Osteocyte (in vitro differentiated cells): Measurements from ENCODE around the gene DEGS2. TPM values are rescaled to one million over a fixed set of nuclear protein-coding genes. Genes with fewer than 3 reads are reported as not detected.

Experiments
- DNase-seq: peaks from one replicate; pipeline ENCODE4 v3.0.0; 2021; ENCODE audit warnings: mixed read lengths; ENCODE audit not compliant: unreplicated experiment; ENCODE audit errors: extremely low spot score
- H3K27ac Mint-ChIP-seq: one replicate; pipeline ENCODE4 v1.8.0; 2021; ENCODE audit warnings: mild to moderate bottlenecking, mixed read lengths; ENCODE audit not compliant: unreplicated experiment
- H3K27me3 Mint-ChIP-seq: one replicate; pipeline ENCODE4 v1.8.0; 2021; ENCODE audit warnings: mixed read lengths; ENCODE audit not compliant: unreplicated experiment
- H3K36me3 Mint-ChIP-seq: one replicate; pipeline ENCODE4 v1.8.0; 2021; ENCODE audit warnings: mixed read lengths; ENCODE audit not compliant: unreplicated experiment
- H3K4me1 Mint-ChIP-seq: one replicate; pipeline ENCODE4 v1.8.0; 2021; ENCODE audit warnings: mixed read lengths; ENCODE audit not compliant: unreplicated experiment
- H3K4me3 Mint-ChIP-seq: one replicate; pipeline ENCODE4 v1.8.0; 2021; ENCODE audit warnings: mild to moderate bottlenecking, moderate library complexity, mixed read lengths; ENCODE audit not compliant: unreplicated experiment
- H3K9me3 Mint-ChIP-seq: one replicate; pipeline ENCODE4 v1.8.0; 2021; ENCODE audit warnings: mixed read lengths; ENCODE audit not compliant: unreplicated experiment
- total RNA-seq: library from RNA; stranded (reverse); gene quantifications from 2 replicates; pipeline ENCODE4 v1.2.1, GENCODE V29; 2021
- TF ChIP-seq, protein P1 (sequence below): fragments of 200-600 bp; sonication (generic); IDR thresholded peaks from 2 replicates; pipeline ENCODE4 v1.5.0; 2021; ENCODE audit warnings: antibody characterized with exemption, mild to moderate bottlenecking, moderate library complexity

Gene DEGS2
- total RNA-seq, 1 donor from 2014 or later, result 0.19 TPM

DNA sequence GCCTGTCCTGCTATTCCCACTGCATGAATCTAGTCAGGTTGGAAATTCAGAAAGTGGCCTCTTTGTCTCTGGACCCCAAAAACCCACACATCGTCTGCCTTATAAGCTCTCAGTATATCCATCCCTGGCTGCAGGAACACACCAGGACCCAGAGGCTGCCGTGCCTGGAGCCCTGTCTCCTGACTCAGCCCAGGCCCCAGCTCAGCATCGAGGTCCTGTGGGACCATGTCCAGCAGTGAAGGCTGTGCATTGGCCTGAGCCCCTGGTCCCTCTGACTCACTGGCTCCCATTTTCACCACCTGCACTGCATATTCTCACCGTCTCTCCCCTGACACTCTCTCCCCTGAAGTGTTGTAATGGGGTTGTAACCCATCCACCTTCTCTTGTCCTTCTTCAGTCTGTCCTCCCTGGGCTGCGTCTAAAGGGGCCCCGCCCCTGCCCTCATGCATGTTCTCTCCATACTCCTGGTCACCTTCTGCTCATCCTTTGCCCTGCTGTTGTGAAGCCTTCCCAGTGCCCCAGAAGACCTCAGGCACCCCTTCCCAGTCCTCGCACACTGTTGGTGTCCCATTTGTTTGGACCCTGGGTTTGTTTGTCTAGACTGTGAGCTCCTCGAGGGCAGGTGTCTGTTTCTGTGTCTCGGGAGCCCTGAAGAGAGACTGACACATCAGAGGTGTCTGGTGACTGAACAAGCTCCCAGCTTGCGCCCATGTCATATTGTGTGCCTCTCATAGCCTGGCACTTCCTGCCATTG lies 50.4 kb downstream of the DEGS2 start:
- TF ChIP-seq, protein P1, sequence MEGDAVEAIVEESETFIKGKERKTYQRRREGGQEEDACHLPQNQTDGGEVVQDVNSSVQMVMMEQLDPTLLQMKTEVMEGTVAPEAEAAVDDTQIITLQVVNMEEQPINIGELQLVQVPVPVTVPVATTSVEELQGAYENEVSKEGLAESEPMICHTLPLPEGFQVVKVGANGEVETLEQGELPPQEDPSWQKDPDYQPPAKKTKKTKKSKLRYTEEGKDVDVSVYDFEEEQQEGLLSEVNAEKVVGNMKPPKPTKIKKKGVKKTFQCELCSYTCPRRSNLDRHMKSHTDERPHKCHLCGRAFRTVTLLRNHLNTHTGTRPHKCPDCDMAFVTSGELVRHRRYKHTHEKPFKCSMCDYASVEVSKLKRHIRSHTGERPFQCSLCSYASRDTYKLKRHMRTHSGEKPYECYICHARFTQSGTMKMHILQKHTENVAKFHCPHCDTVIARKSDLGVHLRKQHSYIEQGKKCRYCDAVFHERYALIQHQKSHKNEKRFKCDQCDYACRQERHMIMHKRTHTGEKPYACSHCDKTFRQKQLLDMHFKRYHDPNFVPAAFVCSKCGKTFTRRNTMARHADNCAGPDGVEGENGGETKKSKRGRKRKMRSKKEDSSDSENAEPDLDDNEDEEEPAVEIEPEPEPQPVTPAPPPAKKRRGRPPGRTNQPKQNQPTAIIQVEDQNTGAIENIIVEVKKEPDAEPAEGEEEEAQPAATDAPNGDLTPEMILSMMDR, result no peak
- Mint-ChIP-seq H3K36me3 (peaks cover 13% of the 10 kb centered on the region), H3K27me3 (no peaks in the 10 kb centered on the region), H3K4me1 (peaks cover 59% of the 10 kb centered on the region), H3K27ac (peak overlapping the region; percentile 74), H3K9me3 (no peaks in the 10 kb centered on the region), H3K4me3 (no peak overlapping the region)
- DNase-seq, result no peak

DNA sequence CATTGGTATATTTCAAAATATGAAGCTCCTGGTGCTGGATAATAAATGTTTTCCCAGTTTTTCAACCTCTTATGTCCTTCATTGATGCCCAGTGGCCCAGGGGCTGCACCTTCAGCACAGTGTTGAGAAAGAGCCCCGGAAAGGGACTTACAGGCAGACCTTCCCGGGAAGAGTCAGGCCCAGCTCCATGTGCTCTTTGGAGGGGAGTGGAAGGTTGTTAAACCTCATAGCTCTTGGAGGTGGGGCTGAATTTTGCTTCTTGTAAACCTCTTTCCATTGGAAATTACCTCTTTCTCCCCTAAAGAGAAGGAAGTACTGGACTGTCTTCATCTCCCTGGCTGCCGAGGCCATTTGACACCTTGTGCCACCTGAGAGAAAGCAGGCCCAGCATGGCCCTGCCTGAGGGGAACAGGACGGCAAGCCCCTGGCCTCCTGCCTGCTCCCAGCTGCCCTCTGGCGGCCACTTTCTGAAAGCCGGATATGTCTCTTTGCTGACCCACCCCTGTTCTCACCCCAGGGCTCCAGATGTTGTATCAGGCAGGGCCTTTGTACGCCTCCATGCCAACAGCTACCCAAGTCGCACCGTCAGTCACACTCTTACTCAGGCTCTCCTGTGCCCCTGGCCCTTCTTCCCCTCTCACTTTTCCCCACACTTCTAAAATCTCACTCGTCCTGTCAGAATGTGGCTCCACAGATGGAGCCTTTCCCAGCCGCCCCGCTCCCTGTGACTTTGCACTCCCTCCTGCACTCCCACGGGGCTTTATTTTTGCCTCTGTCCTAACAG lies 51.2 kb downstream of the DEGS2 start:
- peaks cover 67% of the 10 kb centered on the region for H3K4me1 Mint-ChIP-seq
- peak; percentile 93 for DNase-seq
- H3K36me3 Mint-ChIP-seq, result peaks cover 11% of the 10 kb centered on the region
- TF ChIP-seq, protein P1, result peak; percentile 94
- no peaks in the 10 kb centered on the region for H3K9me3 Mint-ChIP-seq
- peak overlapping the region; percentile 4 for H3K4me3 Mint-ChIP-seq
- no peaks in the 10 kb centered on the region for H3K27me3 Mint-ChIP-seq
- H3K27ac Mint-ChIP-seq, result peak overlapping the region; percentile 74

DNA sequence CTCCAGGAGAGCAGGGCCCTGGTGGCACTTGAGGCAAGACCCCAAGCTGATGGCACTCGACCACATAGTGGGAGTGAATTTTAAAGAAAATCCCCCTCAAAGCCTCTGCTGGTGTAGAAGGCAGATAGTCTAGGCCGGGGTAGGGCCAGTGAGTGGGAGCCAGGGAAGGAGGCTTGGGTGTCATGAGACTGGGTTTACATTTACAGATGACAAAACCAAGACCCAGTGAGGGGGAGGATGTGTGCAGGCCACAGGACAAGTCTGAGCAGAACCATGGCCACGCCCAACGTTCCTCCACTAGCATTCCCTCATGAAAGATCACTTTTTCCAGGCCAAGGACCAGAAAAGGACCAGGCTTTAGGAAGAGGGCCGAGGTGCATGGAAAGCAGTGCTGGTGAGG lies 52.2 kb downstream of the DEGS2 start:
- Mint-ChIP-seq H3K36me3 (peaks cover 4% of the 10 kb centered on the region), H3K4me3 (no peak overlapping the region), H3K9me3 (no peaks in the 10 kb centered on the region), H3K27me3 (no peaks in the 10 kb centered on the region), H3K27ac (no peak overlapping the region), H3K4me1 (peaks cover 69% of the 10 kb centered on the region)
- TF ChIP-seq, protein P1, result no peak
- DNase-seq, result no peak

DNA sequence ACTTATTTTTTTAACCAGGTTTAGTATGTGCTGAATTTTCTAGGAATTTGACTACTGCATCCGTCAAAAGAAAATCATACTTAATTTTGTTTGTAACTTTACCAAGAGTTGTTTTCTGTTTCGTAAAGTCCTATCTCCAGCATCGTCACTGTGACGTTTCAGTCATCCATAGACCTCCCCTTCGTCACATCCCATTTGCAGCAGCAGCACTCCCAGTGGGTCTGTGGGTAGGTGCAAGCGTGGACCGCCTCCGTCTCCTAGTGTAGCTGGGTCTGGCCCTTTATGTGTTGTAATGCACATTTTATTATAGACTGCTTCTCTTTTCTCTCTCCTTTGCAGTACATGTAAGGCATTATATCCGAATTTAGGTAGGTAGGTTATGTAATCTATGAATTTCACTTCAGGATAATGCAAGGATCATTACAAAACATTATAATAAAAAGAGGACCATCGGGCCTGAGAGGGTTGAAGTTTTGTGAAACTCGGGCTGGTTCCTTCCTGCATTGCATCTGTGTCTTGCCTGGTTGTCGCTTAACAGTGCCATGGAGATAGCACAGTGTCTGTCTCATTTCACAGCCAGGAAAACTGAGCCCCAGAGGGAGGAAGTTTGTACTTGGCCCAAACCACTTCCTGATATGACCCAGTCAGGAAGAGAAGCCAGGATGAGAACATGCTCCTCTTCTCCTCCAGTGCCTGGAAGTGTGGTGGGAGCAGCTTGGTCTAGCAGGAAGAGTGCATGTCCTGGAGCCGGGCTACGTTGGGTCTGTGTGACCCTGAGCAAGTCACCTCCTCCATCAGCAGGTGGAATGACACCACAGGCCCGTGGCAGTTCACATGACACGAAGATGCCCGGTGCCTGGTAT lies 53.0 kb downstream of the DEGS2 start:
- no peaks in the 10 kb centered on the region for H3K27me3 Mint-ChIP-seq
- no peak for DNase-seq
- TF ChIP-seq, protein P1, result no peak
- H3K27ac Mint-ChIP-seq, result no peak overlapping the region
- H3K36me3 Mint-ChIP-seq, result peaks cover 4% of the 10 kb centered on the region
- no peak overlapping the region for H3K4me3 Mint-ChIP-seq
- no peaks in the 10 kb centered on the region for H3K9me3 Mint-ChIP-seq
- peaks cover 71% of the 10 kb centered on the region for H3K4me1 Mint-ChIP-seq
